A549 (cell line): ENCODE results near the gene TMEM131.

ENCODE experiments used
- ATOH8 ChIP-seq: fragments of 250-450 bp; sonication (Bioruptor Pico); IDR thresholded peaks from 2 replicates; pipeline ENCODE4 v1.5.0; 2020; ENCODE audit warnings: low read depth, mild to moderate bottlenecking, moderate library complexity
- BHLHE40 ChIP-seq: IDR thresholded peaks from 2 replicates; pipeline ENCODE4 v1.6.1; 2012; ENCODE audit warnings: low read depth, low read length, inconsistent platforms
- CHD2 ChIP-seq: fragments of 150-350 bp; IDR thresholded peaks from 2 replicates; pipeline ENCODE4 v1.6.1; 2014; ENCODE audit warnings: low read length; ENCODE audit not compliant: partially characterized antibody
- EP300 ChIP-seq, 2 experiments: fragments of >200 bp; sonication (Bioruptor Twin); formaldehyde crosslinking; IDR thresholded peaks; 2 replicates in 1 of 2; 3 replicates in 1 of 2; pipeline ENCODE4 v1.6.1; 2016 to 2017
- HMGXB4 ChIP-seq: fragments of 250-450 bp; sonication (Bioruptor Pico); IDR thresholded peaks from 2 replicates; pipeline ENCODE4 v1.5.0; 2021; ENCODE audit warnings: mild to moderate bottlenecking, moderate library complexity, borderline replicate concordance
- JUN ChIP-seq, 2 experiments: fragments of >200 bp; sonication (Bioruptor Twin); formaldehyde crosslinking; IDR thresholded peaks; 2 replicates in 1 of 2; 3 replicates in 1 of 2; pipeline ENCODE4 v1.6.1; 2016 to 2017
- MAX ChIP-seq: IDR thresholded peaks from 2 replicates; pipeline ENCODE4 v1.6.1; 2012
- NFE2L2 ChIP-seq: fragments of 150-350 bp; conservative IDR thresholded peaks from 2 replicates; pipeline ENCODE4 v1.6.1; 2014; ENCODE audit warnings: low read length
- PBX3 ChIP-seq: IDR thresholded peaks from 2 replicates; pipeline ENCODE4 v1.6.1; 2012
- POLR2A ChIP-seq: IDR thresholded peaks from 2 replicates; pipeline ENCODE4 v1.6.1; 2012; ENCODE audit warnings: mild to moderate bottlenecking, low read length
- SMC3 ChIP-seq: fragments of >200 bp; sonication (Bioruptor Twin); formaldehyde crosslinking; IDR thresholded peaks from 3 replicates; pipeline ENCODE4 v1.6.1; 2018; ENCODE audit warnings: inconsistent platforms
- ZFP36 ChIP-seq: fragments of 450-650 bp; IDR thresholded peaks from 2 replicates; pipeline ENCODE4 v1.6.1; 2014; ENCODE audit warnings: borderline replicate concordance; ENCODE audit not compliant: partially characterized antibody
- TF ChIP-seq, protein P1 (sequence below): fragments of >200 bp; sonication (Bioruptor Twin); formaldehyde crosslinking; IDR thresholded peaks from 3 replicates; pipeline ENCODE4 v1.5.1; 2016
- TF ChIP-seq, protein P2 (sequence below): fragments of 150-350 bp; IDR thresholded peaks from 2 replicates; pipeline ENCODE4 v1.6.1; 2014; ENCODE audit warnings: low read depth, mild to moderate bottlenecking, low read length

DNA sequence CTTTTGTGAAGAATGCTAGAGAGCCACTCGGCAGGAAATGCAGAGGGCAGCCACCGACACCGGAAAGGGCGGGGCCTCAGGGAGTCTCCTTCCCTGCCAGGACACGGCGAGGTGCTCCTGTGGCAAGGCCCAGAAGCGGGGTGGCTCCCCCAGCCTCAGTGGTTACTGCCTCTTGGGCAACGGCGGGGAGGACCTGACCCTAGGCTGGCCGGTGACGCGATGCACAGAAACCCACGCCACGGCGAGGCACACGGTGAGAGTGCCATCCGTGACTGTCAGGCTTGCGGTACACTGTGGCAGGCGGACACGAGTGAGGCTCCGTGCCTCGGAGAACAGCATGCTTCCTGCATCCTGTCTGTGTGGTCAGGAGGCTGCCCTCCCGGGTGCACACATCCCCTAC is 234.6 kb downstream of the TMEM131 start:
- TF ChIP-seq, protein P1, sequence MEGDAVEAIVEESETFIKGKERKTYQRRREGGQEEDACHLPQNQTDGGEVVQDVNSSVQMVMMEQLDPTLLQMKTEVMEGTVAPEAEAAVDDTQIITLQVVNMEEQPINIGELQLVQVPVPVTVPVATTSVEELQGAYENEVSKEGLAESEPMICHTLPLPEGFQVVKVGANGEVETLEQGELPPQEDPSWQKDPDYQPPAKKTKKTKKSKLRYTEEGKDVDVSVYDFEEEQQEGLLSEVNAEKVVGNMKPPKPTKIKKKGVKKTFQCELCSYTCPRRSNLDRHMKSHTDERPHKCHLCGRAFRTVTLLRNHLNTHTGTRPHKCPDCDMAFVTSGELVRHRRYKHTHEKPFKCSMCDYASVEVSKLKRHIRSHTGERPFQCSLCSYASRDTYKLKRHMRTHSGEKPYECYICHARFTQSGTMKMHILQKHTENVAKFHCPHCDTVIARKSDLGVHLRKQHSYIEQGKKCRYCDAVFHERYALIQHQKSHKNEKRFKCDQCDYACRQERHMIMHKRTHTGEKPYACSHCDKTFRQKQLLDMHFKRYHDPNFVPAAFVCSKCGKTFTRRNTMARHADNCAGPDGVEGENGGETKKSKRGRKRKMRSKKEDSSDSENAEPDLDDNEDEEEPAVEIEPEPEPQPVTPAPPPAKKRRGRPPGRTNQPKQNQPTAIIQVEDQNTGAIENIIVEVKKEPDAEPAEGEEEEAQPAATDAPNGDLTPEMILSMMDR: no peak
- TF ChIP-seq HMGXB4 (no peak), POLR2A (no peak), NFE2L2 (no peak), PBX3 (no peak), BHLHE40 (no peak), JUN (IDR thresholded peaks at IDR 0.05) (no peak), ATOH8 (CRISPR knock-in tag) (no peak), CHD2 (no peak), SMC3 (no peak), MAX (no peak), EP300 (IDR thresholded peaks at IDR 0.05) (no peak), ZFP36 (no peak)
- TF ChIP-seq, protein P2, sequence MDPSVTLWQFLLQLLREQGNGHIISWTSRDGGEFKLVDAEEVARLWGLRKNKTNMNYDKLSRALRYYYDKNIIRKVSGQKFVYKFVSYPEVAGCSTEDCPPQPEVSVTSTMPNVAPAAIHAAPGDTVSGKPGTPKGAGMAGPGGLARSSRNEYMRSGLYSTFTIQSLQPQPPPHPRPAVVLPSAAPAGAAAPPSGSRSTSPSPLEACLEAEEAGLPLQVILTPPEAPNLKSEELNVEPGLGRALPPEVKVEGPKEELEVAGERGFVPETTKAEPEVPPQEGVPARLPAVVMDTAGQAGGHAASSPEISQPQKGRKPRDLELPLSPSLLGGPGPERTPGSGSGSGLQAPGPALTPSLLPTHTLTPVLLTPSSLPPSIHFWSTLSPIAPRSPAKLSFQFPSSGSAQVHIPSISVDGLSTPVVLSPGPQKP: no peak
